ENCODE results near the gene TTC34. TPM values are rescaled to one million over a fixed set of nuclear protein-coding genes. Genes with fewer than 3 reads are reported as not detected.

The TTC34 gene, protein sequence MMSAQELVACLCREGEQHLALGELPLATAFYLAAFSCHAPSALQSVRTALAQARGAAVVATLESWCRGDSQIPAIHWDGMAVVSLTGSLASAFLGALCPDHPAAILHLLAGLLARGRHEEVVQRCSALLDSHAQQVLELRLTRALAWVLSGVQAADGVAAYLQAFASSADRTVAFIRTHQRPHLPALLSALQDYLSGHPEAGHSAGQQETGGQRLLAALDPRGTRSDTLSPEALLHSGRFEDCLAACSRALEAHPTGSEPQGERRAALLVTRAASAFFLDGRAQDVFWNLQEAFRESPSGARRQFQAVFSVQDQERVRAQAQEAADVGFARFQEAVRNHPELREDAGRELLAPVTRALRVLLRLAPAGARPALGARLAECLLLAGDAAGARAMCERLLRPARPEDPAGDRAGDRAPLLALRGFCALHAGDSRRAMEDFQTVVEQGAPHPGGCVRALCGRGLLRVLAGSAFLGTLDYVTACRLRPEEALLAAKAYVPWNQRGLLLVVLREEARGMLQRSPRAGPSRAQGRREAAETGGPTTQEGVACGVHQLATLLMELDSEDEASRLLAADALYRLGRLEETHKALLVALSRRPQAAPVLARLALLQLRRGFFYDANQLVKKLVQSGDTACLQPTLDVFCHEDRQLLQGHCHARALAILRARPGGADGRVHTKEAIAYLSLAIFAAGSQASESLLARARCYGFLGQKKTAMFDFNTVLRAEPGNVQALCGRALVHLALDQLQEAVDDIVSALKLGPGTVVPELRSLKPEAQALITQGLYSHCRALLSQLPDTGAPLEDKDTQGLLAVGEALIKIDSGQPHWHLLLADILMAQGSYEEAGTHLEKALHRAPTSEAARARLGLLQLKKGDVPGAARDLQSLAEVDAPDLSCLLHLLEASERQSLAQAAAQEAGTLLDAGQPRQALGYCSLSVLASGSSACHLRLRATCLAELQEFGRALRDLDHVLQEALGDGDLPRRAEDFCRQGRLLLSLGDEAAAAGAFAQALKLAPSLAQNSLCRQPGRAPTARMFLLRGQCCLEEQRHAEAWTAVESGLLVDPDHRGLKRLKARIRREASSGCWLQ
- not detected in 2 replicates for total RNA-seq (2014; rRNA removed; shearing (Covaris generic); ENCODE audit: low replicate concordance)

DNA sequence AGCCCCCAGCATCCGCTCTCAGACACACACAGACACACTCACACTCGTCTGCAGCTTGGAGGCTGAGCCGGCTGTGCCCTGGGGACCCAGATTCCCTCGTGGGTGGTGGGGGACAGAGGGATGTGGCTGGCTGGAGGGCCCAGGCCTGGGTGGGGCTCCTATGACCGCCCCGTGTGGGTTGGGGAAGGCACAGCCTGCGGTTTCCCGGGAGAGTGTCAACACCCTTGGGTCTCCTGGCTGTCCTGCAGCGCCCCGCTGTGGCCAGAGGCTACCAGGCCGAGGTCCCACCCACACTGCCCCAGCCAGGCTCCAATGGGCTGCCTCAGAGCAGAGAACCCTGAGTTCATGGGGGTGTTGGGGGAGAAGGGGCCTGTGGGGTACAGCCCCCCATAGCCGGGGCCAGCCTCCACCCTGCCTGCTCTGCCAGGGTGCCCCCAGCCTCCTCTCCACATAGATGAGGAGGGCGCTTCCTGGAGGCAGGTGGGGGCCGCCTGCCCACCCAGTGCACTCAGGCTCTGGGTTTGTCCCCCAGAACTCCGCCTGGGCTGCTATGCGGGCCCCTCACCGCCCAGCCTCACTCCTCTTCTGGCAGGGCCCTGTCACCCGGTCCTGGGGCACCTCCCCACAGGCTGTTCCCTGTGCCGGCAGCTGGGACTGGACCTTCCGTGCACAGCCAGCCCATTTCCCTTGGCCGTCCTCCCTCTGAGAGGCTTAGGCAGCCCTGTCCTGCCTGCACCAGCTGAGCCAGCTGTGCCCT lies at the start of gene TTC34:
TTC34 (minus strand) TSS at position 159 of the 757 bp plus-strand sequence. CDS start 866 bp downstream, outside the sequence.
- DNase-seq (ENCODE audit: low read depth), result no peak
- in situ Hi-C loops (cut with HindIII; ENCODE audit: low pct_unique_long_range_greater_than_20kb, low sequenced_read_pairs), result no loop called here

DNA sequence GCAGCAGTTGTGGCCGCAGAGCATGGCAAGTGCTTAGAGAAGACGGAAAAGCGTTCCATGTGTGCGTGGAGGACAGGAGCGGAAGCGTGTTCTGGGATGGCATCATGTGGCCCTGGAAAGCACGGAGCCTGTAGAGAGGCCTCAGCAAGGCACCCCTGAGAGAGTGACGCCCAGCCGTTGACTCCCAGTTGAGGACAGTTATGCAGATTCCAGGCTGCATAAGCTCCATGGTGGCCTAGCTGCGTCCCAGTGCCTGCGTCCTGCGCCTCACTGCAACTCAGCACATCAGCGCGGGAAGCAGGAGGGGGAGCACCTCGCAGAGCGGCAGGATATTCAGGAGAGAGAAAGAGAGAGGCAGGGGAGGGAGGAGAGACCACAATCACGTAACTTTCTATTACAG lies 49.0 kb upstream of the TTC34 start:
- in situ Hi-C loops (cut with HindIII; ENCODE audit: low pct_unique_long_range_greater_than_20kb, low sequenced_read_pairs), result no loop called here
- no peak for DNase-seq (ENCODE audit: low read depth)

DNA sequence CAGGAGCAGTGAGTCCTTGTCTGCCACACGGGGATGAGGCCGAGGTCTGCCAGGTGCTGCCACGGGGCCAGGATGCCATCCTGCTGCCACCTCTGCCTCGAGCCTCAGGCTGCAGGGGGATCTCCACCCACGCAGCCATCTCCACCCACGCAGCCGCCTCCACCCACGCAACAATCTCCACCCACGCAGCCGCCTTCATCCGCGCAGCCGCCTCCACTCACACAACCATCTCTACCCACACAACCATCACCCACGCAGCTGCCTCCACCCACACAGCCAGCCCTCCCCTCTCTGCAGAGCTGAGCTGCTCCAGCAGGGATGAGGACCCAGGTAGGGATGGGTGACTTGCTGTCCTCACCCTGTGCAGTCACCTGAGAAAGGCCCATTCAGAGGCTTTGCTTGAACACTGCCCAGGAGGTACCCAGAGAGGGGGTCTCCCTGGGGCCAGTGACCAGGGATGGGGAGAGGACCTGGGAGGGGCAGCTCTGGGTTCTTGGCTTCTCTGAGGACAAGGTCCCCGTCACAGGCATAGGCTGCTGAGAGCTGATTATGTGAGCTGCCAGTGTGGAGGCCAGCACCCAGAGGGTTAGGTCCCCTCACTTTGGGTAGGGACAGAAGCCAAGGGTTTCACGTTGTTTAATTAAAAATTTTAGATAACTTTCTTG lies 46.6 kb upstream of the TTC34 start:
- no peak for DNase-seq (ENCODE audit: low read depth)
- in situ Hi-C loops (cut with HindIII; ENCODE audit: low pct_unique_long_range_greater_than_20kb, low sequenced_read_pairs), result no loop called here

DNA sequence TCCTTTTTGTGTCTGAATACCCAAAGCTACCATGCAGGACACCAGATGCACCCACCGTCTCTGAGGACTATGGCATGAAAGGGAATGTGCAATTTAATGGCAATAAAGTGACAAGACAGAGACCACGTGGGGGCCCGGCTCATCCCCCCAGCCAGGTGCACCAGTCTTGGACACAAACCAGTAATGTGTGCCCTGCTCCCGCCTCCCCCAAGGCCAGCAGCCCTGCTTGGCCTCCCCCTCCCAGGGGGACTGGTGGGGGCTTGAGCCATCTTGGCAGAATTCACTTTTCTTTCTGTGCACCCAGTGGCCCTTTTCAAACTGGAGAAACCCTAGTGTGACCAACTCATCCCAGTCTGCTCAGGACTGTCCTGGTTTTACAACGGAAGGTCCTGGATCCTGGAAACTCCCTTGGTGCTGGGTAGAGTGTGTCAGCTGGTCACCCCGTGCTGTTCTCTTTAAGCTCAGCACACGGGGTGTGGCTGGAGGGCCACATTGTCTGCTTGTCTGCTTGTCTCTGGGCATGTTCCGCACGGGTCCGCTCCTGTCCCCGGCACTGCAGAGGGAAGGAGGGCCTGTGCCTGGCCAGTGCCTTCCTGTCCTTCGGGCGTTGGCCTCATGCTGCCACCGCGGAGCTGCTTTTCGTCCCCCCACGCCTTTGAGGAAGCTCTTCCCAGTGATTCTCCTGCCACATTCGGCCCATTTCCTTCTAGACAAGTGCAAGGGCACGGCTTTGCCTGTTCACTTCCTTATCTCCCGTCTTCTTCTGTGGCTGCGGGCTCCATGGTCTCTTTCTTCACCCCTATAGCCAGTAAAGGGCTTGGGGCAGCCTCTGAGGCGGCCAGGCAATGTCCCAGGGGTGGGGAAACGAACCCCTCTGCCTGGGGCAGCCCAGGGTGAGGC lies 45.8 kb upstream of the TTC34 start:
- DNase-seq (ENCODE audit: low read depth), result no peak
- in situ Hi-C loops (cut with HindIII; ENCODE audit: low pct_unique_long_range_greater_than_20kb, low sequenced_read_pairs), result no loop called here

DNA sequence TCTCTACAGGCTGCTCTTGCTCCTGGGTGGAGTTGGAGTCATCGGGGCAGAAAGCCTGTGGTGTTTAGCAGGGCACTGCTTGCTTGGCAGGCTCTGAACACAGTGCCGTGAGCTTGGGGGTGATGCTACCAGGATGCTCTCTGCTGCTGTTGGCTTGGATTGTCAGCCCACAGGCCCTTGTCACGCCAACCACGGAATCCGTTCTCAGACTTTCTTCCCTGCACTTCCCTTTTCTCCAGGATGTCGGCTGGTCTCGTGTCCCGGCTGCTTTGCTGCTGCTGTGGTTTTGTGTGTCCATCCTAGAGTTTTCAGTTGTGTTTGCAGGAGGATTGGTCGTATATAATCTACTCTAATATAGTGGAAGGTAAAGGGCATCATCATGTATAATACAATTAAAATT lies 44.4 kb upstream of the TTC34 start:
- in situ Hi-C loops (cut with HindIII; ENCODE audit: low pct_unique_long_range_greater_than_20kb, low sequenced_read_pairs), result no loop called here
- no peak for DNase-seq (ENCODE audit: low read depth)

DNA sequence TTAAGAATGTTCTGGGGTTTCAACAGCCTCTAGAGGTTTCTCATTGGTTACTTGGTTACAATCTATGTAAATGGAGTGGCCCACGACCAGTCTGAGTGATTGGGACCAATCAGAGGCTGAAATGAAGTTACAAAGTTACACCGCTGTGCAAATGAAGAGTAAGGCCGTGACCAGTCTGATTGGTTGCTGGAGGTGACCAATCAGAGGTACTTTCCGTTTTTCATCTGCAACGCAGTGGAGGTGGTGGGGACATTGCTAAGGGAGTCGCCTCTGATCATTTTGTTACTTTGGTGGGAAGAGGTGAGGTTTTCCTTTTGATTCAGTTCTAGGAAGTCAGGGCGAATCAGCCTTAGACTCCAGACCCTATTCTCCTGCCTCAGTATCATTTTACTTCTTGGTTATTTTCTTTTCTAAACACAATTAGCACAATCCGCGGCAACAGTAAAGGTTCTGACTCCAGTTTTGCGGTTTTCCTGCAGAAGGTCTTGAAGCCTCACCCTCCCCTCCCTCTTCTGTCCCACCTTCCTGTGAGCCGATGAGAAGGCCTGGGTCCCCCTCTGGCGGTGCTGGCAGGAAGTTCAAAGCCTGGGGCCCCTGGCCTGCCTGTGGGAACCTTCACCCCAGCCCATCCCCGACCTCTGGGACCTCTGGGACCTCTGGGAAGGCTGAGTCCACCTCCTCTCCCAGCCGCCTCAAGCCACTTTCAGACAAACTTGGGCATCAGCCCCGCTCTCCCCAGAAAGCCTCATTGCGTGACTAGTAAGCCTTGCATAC lies 38.7 kb upstream of the TTC34 start:
- DNase-seq (ENCODE audit: low read depth), result no peak
- in situ Hi-C loops (cut with HindIII; ENCODE audit: low pct_unique_long_range_greater_than_20kb, low sequenced_read_pairs), result no loop called here

DNA sequence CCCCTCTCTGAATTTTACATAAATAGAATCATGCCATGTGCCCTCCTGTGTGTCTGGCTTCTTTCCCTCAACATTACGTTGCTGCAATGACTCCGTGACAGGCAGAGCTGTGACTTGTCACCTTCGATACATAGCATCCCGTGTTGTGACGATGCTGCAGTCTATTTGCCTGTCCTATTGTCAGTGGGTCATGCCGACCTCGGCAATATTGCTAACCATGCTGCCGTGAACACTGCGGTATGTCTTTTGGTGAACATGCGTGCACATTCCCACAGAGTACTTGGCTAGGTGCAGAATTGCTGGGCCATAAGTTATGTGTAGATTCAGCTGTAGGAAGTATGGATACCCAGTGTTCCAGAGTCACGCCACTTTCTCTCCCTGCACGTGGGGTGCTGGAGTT lies 36.3 kb upstream of the TTC34 start:
- no peak for DNase-seq (ENCODE audit: low read depth)
- in situ Hi-C loops (cut with HindIII; ENCODE audit: low pct_unique_long_range_greater_than_20kb, low sequenced_read_pairs), result no loop called here

DNA sequence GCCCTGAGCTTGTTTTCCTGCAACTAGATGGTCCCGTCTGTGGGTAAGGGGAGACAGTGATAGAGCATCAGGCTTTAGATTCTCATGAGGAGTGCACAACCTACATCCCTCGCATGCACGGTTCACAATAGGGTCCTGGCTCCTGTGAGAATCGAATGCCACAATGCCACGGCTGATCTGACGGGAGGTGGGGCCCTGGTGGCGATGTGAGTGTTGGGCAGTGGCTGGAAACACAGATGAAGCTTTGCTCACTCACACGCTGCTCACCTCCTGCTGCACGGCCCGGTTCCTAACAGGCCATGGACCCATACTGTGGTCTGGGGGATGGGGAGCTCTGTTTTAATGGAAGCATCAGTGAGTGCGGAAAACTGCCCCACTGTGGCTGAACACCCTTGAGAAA lies 35.8 kb upstream of the TTC34 start:
- in situ Hi-C loops (cut with HindIII; ENCODE audit: low pct_unique_long_range_greater_than_20kb, low sequenced_read_pairs), result no loop called here
- no peak for DNase-seq (ENCODE audit: low read depth)

DNA sequence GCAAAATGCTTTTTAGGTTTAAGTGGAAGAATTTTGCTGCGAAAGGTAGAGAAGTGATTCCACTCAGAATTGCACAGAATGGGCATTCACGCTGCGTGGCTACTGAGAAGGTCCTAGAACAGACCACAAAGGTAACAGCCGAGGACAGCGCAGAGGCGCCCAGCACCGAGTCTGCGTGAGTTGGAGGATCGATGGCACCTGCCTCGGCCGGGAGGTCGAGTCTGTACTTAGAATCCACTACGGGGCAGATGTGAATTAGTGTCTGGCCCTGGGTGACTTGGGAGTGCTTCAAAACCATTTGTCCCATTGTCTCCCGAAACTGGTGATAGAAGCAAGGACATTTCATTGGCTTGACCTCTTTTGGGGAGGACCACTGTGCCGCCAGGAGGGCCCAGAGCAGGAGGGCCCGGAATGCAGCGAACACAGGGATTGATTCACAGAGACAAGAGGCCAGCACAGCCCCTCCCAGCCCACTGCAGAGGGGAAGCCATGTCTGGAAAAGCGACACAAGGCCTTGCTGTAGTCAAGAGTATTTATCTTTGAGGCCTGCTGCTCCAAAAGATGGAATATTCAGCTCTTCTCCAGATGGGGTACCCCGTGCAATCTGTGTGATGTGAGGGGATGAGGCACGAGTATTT lies 35.0 kb upstream of the TTC34 start:
- DNase-seq (ENCODE audit: low read depth), result no peak
- in situ Hi-C loops (cut with HindIII; ENCODE audit: low pct_unique_long_range_greater_than_20kb, low sequenced_read_pairs), result no loop called here

DNA sequence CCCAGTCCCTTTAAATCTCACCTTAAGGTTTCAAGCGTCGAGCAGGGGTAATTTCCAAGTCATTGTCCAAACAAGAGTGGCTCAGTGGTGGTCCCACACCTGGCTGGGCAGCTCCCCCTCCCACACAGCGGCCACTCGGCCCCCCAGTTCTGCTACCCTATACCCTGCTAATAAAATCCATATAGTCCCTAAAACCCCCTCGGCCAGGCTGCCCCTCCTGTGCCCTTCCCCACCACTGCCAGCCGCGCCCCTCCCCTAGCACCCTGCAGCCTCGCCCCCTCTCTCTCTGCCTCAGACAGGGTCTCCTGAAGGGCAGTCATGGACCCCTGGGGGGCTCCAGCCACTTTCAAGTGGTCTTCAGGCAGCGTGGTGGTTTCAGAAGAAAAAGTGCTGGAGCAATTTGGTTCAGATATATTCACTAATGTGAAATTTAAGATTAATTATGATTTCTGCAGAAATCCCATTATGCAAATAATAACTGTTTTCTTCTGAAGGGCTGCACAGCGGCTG lies 34.2 kb upstream of the TTC34 start:
- in situ Hi-C loops (cut with HindIII; ENCODE audit: low pct_unique_long_range_greater_than_20kb, low sequenced_read_pairs), result no loop called here
- no peak for DNase-seq (ENCODE audit: low read depth)

DNA sequence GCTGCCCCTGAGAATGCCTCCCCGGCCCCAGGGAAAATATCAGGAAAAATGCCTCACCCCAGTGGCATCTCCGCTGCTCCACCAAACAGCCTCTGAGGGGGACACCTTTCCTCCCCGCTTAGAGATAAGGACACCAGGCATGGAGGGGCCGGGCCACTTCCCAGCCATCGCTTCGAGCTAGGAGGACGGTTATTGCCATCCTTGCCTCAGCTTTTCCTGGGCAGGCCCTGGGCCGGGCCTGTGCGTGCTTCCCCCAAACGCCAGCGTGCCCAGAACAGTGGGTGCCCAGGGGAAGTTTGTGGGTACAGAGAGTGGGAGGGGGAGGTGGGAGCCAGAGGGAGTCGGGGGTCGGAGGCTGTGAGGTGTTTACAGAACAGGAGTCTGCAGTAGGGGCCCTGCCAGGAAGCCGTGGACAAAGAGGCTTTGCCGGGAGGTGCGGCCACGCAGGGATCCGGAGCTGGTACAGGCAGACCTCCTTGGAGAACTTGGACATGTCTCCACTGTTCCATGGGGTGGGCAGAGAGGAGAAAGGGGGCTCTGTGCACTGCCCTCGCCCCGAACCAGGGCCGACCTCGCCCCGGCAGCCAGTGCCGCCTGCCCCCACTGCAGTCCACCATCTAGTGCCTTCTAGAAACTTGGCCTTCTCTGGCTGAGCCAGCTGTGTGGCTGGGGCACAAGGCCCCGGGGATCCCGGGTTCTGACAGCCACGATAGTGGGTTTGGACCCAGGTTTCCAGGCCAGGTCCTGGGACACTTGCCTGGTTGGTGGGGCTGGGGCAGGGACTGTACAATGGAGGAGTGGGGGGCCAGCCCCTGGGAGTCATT lies 33.5 kb upstream of the TTC34 start:
- in situ Hi-C loops (cut with HindIII; ENCODE audit: low pct_unique_long_range_greater_than_20kb, low sequenced_read_pairs), result no loop called here
- DNase-seq (ENCODE audit: low read depth), result no peak

DNA sequence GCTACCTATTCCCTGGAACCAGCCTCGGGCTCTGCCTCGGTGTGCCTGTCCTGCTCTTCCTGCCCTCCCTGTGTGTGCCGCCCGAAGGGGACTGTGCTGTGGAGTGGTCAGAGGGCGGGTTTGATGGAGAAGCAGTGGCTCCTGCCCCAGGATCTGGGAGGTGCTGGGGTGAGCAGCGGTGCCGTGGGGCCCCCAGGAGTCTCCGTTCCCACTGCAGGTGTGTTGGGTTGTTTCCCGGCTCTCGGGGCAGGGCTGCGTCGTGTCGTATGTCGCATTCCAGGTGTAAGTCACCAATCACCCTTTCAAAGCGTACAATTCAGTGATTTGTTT lies 32.6 kb upstream of the TTC34 start:
- no peak for DNase-seq (ENCODE audit: low read depth)
- in situ Hi-C loops (cut with HindIII; ENCODE audit: low pct_unique_long_range_greater_than_20kb, low sequenced_read_pairs), result no loop called here

DNA sequence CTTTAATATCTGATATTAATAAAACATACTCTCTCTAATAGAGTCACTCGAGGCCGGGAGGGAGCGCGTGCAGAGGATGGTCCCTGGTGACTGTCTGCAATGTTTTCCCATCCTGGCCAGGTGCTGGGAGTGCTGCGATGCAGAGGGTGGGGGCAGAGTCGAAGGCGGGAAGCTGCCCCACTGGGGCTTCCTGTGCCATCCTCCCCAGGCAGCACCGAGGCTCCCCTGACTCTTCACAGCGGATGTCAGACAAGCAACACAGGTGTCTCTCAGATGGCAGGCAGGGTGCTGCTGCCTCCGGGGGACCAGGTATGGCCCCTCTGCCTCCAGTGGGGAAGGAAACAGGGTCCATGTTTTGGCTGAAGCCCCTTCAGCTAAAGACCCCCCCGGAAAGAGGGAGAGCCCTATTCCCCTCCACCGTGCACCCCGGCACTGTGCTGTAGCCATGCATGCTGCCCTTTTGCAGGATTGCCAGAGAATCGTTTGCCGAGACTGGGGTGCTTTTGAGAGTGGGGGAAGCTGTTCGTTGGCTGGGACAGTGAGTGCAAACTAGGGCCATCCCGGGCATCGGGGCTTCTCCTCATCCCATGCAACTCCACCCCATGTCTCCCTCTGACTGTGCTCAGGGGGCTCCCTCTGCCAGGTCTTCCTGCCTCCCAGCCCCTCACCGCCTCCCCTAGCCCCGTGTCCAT lies 32.1 kb upstream of the TTC34 start:
- no peak for DNase-seq (ENCODE audit: low read depth)
- in situ Hi-C loops (cut with HindIII; ENCODE audit: low pct_unique_long_range_greater_than_20kb, low sequenced_read_pairs), result no loop called here

Measured in Caki2 (cell line).